22Rv1 (cell line): ENCODE data around the gene BNC2.

Experiments used
- H3K27ac ChIP-seq: fragments of 450-650 bp; 2 replicates; pipeline ENCODE4 v1.5.1; 2017
- CTCF ChIP-seq: fragments of 450-650 bp; IDR thresholded peaks from 2 replicates; pipeline ENCODE4 v1.5.1; 2017; ENCODE audit warnings: mild to moderate bottlenecking
- ZFX ChIP-seq: fragments of 450-650 bp; IDR thresholded peaks from 2 replicates; pipeline ENCODE4 v1.6.1; 2017; ENCODE audit warnings: antibody characterized with exemption, borderline replicate concordance

The BNC2 gene

GRCh38 chr9:16461137-16461840 lies 409.2 kb downstream of the BNC2 start:
- no peak for TF ChIP-seq CTCF
- TF ChIP-seq ZFX, result no peak
- H3K27ac ChIP-seq, result no peak overlapping the region

- TF ChIP-seq ZFX (no peak), CTCF (no peak)
- no peak overlapping the region for H3K27ac ChIP-seq
Measured at GRCh38 chr9:16460696-16461095, 409.8 kb downstream of the BNC2 start.

- TF ChIP-seq CTCF, result no peak
- no peak for TF ChIP-seq ZFX
- no peak overlapping the region for H3K27ac ChIP-seq
Measured at GRCh38 chr9:16459421-16460148, 410.9 kb downstream of the BNC2 start.

GRCh38 chr9:16458696-16459420 lies 411.6 kb downstream of the BNC2 start:
- TF ChIP-seq ZFX (no peak), CTCF (no peak)

GRCh38 chr9:16455842-16456241 lies 414.6 kb downstream of the BNC2 start:
- H3K27ac ChIP-seq, result no peak overlapping the region
- TF ChIP-seq ZFX (no peak), CTCF (no peak)

More at GRCh38 chr9:16458696-16459420, 411.6 kb downstream of the BNC2 start:
- H3K27ac ChIP-seq, result no peak overlapping the region

GRCh38 chr9:16453390-16453789 lies 417.1 kb downstream of the BNC2 start:
- no peak for TF ChIP-seq CTCF
- no peak for TF ChIP-seq ZFX
- H3K27ac ChIP-seq, result no peak overlapping the region
